DMS 273 (cell line): Measurements from ENCODE around the gene PLEKHM2.

ENCODE experiments used
- DNase-seq: peaks from one replicate; lab custom pipeline; 2025; ENCODE audit not compliant: unreplicated experiment; lab: John Stamatoyannopoulos, UW

PLEKHM2 gene

GRCh38 chr1:15724949-15725880 is 41.1 kb downstream of the PLEKHM2 start:
- DNase-seq: no peak

- DNase-seq: no peak
These were observed 42.4 kb downstream of the PLEKHM2 start for GRCh38 chr1:15726508-15726907.

- DNase-seq: no peak
These were observed 42.9 kb downstream of the PLEKHM2 start for GRCh38 chr1:15727021-15727420.

- DNase-seq: peak; percentile 55
These were observed 43.3 kb downstream of the PLEKHM2 start for GRCh38 chr1:15727424-15727823.

- no peak for DNase-seq
These were observed 43.9 kb downstream of the PLEKHM2 start for GRCh38 chr1:15727866-15728534.

- no peak for DNase-seq
These were observed 45.0 kb downstream of the PLEKHM2 start for GRCh38 chr1:15728937-15729657.

- no peak for DNase-seq
These were observed 46.3 kb downstream of the PLEKHM2 start for GRCh38 chr1:15730423-15730822.

GRCh38 chr1:15730936-15731335 is 46.8 kb downstream of the PLEKHM2 start:
- no peak for DNase-seq

GRCh38 chr1:15731735-15732685 is 47.9 kb downstream of the PLEKHM2 start:
- DNase-seq: no peak

GRCh38 chr1:15732686-15733081 is 48.6 kb downstream of the PLEKHM2 start:
- no peak for DNase-seq

GRCh38 chr1:15733218-15733725 is 49.2 kb downstream of the PLEKHM2 start:
- peak; percentile 30 for DNase-seq

- DNase-seq: no peak
These were observed 49.7 kb downstream of the PLEKHM2 start for GRCh38 chr1:15733726-15734226.

GRCh38 chr1:15734296-15734695 is 50.2 kb downstream of the PLEKHM2 start:
- DNase-seq: no peak

GRCh38 chr1:15734901-15735300 is 50.8 kb downstream of the PLEKHM2 start:
- no peak for DNase-seq

- no peak for DNase-seq
These were observed 51.4 kb downstream of the PLEKHM2 start for GRCh38 chr1:15735304-15736037.

GRCh38 chr1:15736038-15736891 is 52.1 kb downstream of the PLEKHM2 start, which contains the start of gene SLC25A34:
SLC25A34 (plus strand) TSS chr1:15736258; CDS start chr1:15736486, 228 bp downstream.
- peak; percentile 89 for DNase-seq

GRCh38 chr1:15736892-15737261 is 52.8 kb downstream of the PLEKHM2 start:
- DNase-seq: no peak
